Iris pigment epithelial cell (primary cell): ENCODE results near the gene ASB3.
"Not testable (repeated sequence)": the region's sequence is repeated elsewhere in the genome, so short reads cannot be mapped to it uniquely, and the experiment has no call there.

Source experiments
- DNase-seq: peaks from one replicate; pipeline ENCODE4 v3.0.0-alpha.2; 2011; ENCODE audit warnings: low read depth

The ASB3 gene

GRCh38 chr2:53739032-53739431, 47.7 kb downstream of the ASB3 start:
- peak; percentile 5 for DNase-seq

GRCh38 chr2:53737091-53737490, 49.7 kb downstream of the ASB3 start:
- DNase-seq, result no peak

GRCh38 chr2:53729143-53729762, 57.5 kb downstream of the ASB3 start:
- no peak for DNase-seq

- DNase-seq, result no peak
Measured at GRCh38 chr2:53727921-53728320, 58.8 kb downstream of the ASB3 start.

- no peak for DNase-seq
Measured at GRCh38 chr2:53725662-53726061, 61.1 kb downstream of the ASB3 start.

- peak; percentile 82 for DNase-seq
Measured at GRCh38 chr2:53724536-53724935, 62.2 kb downstream of the ASB3 start.

- DNase-seq, result not testable (repeated sequence)
Measured at GRCh38 chr2:53720944-53721343, 65.8 kb downstream of the ASB3 start.

GRCh38 chr2:53715568-53715967, 71.2 kb downstream of the ASB3 start:
- DNase-seq, result peak; percentile 3

GRCh38 chr2:53711271-53711780, 75.4 kb downstream of the ASB3 start:
- DNase-seq, result no peak

- no peak for DNase-seq
Measured at GRCh38 chr2:53708988-53709387, 77.8 kb downstream of the ASB3 start.

- no peak for DNase-seq
Measured at GRCh38 chr2:53701221-53701620, 85.5 kb downstream of the ASB3 start.

- no peak for DNase-seq
Measured at GRCh38 chr2:53697686-53698085, 89.1 kb downstream of the ASB3 start.

GRCh38 chr2:53697092-53697491, 89.7 kb downstream of the ASB3 start:
- no peak for DNase-seq

- DNase-seq, result no peak
Measured at GRCh38 chr2:53695575-53695974, 91.2 kb downstream of the ASB3 start.

- no peak for DNase-seq
Measured at GRCh38 chr2:53694096-53694771, 92.5 kb downstream of the ASB3 start.

- no peak for DNase-seq
Measured at GRCh38 chr2:53690876-53691275, 95.9 kb downstream of the ASB3 start.

GRCh38 chr2:53672881-53673522, 113.8 kb downstream of the ASB3 start:
- peak; percentile 54 for DNase-seq

GRCh38 chr2:53670331-53670730, 116.4 kb downstream of the ASB3 start:
- peak; percentile 17 for DNase-seq

- DNase-seq, result peak; percentile 37
Measured at GRCh38 chr2:53668624-53669026, 118.1 kb downstream of the ASB3 start.

- DNase-seq, result not testable (repeated sequence)
Measured at GRCh38 chr2:53667130-53667529, 119.6 kb downstream of the ASB3 start.

- DNase-seq, result no peak
Measured at GRCh38 chr2:53660886-53661285, 125.9 kb downstream of the ASB3 start.

- DNase-seq, result not testable (repeated sequence)
Measured at GRCh38 chr2:53658474-53658873, 128.3 kb downstream of the ASB3 start.

- DNase-seq, result no peak
Measured at GRCh38 chr2:53655256-53655655, 131.5 kb downstream of the ASB3 start.
